GM21367 (cell line): ENCODE measurements around the gene ORAI1.
"Not testable (repeated sequence)": the region's sequence is repeated elsewhere in the genome, so short reads cannot be mapped to it uniquely, and the experiment has no call there.

Experiments
- ATAC-seq: cut with Tn5 transposase; IDR thresholded peaks from one replicate; pipeline ENCODE4 v1.9.1; 2021; ENCODE audit not compliant: unreplicated experiment

ORAI1 gene

DNA sequence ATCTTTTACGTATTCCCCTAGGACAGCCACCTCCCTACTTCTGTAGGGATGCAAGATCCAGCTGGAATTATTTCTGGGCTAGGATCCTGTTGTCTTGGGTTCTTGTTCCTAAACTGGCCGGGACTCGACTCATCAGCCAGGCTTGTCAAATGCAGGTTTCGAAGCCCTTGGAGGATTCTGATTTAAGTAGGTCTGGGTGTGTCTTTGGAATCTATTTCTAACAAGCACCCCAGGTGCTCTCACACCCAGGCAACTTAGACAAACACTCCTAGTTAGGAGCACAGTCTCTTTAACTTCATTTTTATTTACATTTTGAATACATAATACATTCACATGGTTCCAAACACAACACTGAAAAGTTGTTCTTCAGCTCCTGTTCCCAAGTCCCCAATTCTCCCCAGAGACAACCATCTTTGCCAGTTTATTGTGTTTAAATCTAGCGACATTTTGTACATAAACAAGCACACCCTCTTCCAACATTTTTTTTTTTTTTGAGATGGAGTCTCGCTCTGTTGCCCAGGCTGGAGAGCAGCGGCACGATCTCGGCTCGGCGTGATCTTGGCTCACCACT lies 22.2 kb downstream of the ORAI1 start:
- no peak for ATAC-seq

- ATAC-seq, result no peak
Measured at GRCh38 chr12:121649322-121649721, 23.0 kb downstream of the ORAI1 start.

- no peak for ATAC-seq
Measured at GRCh38 chr12:121649819-121650353, 23.6 kb downstream of the ORAI1 start.

DNA sequence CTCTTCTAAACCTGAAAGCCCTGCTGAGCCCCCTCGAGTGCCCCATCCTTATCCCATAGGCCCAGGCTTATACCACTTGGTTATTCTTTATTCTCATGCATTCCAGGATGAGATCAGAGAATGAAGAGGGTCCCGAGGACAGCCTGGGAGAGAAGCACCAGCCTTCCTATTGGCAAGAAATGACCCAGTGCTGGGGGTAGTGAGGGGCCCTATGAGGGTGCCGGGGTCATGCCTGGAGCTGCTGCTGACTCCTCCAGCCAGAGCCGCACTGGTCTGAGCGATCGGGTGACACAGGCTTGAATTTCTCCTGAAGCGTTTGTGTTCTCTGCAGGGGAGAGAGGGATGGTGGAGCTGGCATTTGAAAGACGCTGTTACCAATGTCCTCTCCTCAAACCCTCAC lies 25.0 kb downstream of the ORAI1 start:
- no peak for ATAC-seq

DNA sequence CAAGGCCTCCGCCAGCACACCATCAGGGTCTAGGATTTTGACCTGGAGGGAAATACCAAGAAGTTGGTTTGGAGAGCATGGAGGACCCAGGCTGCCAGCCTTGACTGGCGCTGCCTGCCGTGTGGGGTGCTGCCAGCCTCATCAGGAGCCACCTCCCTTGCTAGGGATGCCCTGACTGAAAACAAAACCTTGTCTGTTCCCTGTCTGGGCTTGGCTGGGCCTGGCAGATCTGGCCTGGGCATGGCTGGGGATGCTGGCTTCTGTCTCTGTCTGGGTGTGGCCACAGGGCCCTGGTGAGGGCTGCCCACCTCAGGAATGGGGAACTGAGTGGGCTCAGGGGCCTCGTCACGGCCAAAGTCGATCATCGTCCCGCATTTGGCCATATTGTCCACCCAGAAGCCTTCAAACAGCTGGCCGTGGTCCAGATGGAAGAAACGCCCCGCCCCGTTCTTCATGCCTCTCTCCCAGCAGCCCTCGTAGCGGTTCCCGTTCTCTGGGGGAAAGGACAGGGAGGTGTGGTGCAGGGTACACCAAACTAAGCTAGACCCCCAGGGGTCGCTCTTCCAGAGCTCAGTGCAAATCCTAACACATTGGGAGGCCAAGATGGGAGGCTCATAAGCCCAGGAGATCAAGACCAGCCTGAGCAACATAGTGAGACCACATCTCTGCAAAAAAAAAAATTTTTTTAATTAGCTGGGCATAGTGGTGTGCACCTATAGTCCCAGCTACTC lies 26.6 kb downstream of the ORAI1 start:
- no peak for ATAC-seq

- no peak for ATAC-seq
Measured at GRCh38 chr12:121653999-121654398, 27.7 kb downstream of the ORAI1 start.

GRCh38 chr12:121656122-121656521 lies 29.8 kb downstream of the ORAI1 start:
- no peak for ATAC-seq

GRCh38 chr12:121657305-121658008 lies 31.1 kb downstream of the ORAI1 start:
- ATAC-seq, result no peak

GRCh38 chr12:121661353-121662105 lies 35.2 kb downstream of the ORAI1 start:
- ATAC-seq, result not testable (repeated sequence)

DNA sequence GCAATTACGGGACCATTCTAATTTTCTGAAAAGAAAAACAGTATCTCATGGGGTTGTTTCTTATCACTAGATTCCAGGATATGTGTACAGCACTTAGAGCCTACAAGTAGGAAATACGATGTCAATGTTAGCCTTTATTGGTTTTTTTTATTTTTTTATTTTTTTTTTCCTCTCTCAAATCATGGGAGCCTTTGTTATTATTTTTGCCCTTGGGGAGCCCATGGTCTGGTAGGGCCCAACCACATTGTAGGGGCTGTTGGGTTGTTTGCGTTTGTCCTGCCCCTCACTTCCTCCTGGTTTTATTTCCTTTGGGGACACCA lies 37.2 kb downstream of the ORAI1 start:
- ATAC-seq, result no peak

- not testable (repeated sequence) for ATAC-seq
Measured at GRCh38 chr12:121666829-121667228, 40.5 kb downstream of the ORAI1 start.

DNA sequence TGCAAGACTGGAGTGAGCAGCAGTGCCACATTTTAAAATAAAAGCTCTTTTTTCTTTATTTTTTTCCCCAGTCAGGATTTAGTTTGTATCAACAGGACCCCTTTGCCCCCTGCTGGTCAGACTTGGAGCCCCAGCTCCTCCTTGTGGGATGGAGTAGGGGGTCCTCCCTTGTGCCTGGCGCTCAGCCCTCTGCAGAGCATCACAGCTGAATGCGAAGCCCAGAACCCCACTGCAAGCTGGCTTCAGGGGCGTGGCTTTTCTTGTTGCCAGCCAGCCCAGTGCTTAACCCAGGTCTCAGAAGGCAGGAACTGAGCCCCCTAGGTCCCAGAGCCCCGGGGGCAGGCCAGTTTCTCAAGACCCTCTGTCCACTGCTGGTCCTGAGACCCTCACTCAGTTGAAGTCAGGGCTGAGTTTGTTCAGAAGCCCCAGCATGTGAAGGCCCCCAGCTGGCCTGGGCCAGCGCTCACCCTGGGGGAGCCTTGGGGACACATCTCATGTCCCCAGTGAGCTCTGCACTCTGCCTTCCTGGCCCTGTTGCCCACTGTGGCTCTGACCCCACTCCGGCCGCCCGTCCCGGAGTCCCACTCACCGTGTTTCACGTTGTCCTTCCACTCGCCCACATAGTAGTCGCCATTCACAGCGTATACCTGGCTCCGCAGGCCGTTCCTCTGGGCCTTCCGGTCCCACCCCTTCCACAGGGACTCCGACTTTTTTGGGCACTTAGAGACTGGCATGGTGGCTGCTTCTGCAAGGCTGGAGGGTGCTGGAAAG lies 42.6 kb downstream of the ORAI1 start:
- ATAC-seq, result no peak

DNA sequence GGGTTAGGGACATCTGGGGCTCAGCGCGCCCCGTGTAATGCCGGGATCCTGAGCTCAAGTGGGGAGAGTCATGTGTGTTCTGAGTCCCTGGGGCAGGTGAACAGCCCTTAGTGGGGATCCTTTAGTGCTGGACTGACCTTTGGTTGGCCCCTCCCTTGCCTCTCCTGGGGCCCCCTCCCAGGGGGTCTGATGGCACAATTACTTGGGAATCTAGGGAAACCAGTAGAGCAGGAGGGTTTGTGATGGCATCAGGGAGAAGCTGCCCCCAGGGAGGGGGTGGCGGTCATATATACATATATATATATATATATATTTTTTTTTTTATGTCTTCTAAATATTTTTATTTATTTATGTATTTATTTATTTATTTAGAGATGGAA lies 43.2 kb downstream of the ORAI1 start, which contains the start of gene MORN3:
TSS of gene MORN3 (minus strand) at position 134 of the 380 bp plus-strand sequence. CDS start 171 bp downstream, outside the sequence.
- no peak for ATAC-seq

DNA sequence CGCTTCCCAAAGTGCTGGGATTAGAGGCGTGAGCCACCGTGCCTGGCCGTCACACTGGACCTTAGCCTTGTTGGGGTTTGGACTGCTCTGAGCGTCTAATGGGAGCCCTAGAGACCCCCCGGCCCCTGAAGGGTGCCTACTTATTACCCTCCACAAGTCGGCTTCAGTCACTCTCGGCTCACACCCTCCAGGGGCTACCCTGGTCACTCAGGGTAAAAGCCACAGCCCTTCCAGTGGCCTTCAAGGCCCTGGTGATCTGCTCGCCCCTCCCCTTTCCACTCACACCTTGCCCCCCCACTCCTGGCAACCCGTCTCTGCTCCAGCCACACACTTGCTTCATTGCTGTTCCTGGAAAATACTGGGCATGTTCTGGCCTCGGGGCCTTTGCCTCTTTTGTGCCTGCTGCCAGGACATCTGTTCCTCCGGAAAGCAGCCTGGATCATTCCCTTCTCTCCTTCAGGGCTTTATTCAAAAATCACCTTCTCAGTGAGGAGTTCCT lies 46.7 kb downstream of the ORAI1 start:
- ATAC-seq, result no peak

- no peak for ATAC-seq
Measured at GRCh38 chr12:121676190-121676589, 49.9 kb downstream of the ORAI1 start.

DNA sequence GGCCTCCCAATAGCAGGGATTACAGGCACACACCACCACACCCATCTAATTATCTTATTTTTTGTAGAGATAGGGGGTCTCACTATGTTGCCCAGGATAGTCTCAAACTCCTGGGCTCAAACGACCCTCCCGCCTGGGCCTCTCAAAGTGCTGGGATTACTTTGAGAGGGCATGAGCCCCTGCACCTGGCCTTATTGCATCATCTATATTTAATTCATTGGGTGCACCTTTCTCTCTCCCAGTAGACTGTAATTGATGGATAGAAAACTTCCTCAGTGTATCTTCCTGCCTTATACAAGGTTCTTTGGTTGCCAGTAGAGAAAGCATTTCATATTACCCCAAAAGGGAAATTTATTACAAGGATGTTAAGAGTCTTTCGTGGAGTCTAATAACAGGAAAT lies 52.0 kb downstream of the ORAI1 start:
- ATAC-seq, result no peak

DNA sequence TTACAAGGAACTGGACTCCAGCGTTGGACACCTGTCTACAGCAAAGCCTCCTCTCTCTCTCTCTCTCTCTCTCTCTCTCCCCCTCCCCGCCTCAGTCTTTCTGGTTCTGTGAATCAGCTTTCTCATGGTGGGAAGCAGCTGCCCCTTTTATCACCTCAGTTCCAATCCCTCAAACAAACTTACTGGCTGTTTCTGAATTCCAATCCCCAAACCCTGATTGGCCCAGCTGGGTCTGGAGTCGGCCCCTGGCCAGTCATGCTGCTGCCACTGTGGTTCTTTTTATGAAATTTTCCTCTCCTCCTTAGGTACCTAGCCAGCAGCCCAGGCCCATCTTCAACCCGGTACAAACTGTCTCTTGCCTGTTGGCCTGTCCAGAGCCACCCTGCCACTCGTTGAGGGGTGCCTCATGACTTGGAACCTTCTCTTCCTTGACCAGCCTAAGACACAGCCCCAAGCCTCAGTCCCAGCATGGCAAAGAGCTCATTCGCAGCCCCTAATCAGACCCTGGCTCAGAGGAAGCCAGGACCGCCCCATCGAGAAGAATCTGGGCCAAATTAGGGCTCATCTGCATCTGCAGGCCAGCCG lies 52.5 kb downstream of the ORAI1 start:
- no peak for ATAC-seq

DNA sequence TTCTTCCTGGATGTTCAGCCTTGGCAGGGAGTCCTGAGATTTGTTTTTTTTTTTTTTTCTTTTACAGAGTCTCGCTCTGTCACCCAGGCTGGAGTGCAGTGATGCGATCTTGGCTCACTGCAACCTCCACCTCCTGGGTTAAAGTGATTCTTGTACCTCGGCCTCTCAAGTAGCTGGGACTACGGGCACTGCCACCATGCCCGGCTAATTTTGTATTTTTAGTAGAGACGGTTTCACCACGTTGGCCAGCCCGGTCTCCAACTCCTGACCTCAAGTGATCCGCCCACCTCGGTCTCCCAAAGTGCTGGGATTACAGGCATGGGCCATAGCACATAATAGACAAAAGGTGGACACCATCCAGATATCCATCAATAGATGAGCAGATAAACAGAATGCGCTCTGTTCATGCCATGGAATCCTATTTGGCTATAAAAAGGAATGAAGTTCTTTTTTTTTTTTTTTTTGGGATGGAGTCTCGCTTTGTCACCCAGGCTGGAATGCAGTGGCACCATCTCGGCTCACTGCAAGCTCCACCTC lies 53.4 kb downstream of the ORAI1 start:
- ATAC-seq, result not testable (repeated sequence)

GRCh38 chr12:121688966-121689365 lies 62.6 kb downstream of the ORAI1 start:
- no peak for ATAC-seq

GRCh38 chr12:121689430-121689829 lies 63.1 kb downstream of the ORAI1 start:
- ATAC-seq, result no peak
